ENCODE results near the gene SERINC3.

DNA sequence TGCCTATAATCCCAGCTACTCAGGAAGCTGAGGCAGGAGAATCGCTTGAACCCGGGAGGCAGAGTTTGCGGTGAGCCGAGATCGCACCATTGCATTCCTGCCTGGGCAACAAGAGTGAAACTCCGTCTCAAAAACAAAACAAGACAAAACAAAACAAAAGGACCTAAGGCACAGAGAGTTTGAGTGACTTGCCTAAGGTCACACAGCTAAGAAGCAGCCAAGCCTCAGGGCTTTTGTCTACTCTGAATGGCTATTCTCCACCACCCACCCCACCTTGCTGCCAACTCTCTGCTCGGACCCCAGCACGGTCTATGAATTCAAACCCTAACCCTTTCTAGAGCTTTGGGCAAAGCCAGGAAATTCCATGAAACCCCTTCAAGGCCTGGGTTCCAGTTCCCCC lies 65.3 kb downstream of the SERINC3 start:
- TF ChIP-seq ZNF274 (IDR thresholded peaks at IDR 0.05; ENCODE audit: low read depth, low read length) (no peak), YY1 (IDR thresholded peaks at IDR 0.05; ENCODE audit: insufficient read depth, insufficient read length) (no peak)
